Stimulated activated CD8-positive, alpha-beta memory T cell treated with anti-CD3 and anti-CD28 coated beads, Interleukin-7, amount 100 ng/mL, for 48 hours (primary cell): ENCODE data around the gene GSTM5.
"Not testable (repeated sequence)": the region's sequence is repeated elsewhere in the genome, so short reads cannot be mapped to it uniquely, and the experiment has no call there.

Experiments used
- DNase-seq, 2 donors: peaks; one replicate each; pipeline ENCODE4 v3.0.0-alpha.2; 2020; ENCODE audit warnings: low read depth in 1 of 2; ENCODE audit errors: extremely low read depth in 1 of 2

Gene GSTM5

DNA sequence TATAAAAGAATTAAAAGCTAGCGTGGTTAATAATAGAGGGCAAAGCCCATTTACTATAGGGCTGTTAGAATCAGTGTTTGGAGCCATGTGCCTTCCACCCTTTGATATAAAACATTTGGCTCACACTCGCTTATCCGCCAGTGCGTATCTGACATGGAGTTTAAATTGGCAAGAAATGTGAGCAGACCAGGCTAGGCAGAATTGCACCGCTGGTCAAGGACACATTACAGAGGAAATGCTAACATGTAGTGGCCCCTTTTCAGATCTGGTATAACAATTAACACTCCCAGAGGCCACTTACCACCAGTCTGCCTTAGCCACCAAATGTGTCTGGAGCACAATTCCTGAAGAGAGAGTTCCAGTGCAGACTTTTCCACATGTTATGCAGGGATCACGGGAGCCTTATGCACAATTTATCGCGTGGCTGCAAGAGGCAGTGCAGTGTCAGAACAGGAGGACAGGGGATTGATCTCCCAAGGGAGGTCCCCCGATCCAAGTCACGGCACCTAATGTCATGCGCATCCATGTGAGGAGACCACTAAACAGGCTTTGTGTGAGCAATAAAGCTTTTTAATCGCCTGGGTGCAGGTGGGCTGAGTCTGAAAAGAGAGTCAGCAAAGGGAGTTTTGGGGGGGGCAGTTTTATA, 14.8 kb downstream of the GSTM5 start:
- no peak for DNase-seq

GRCh38 chr1:109728870-109729269, 16.8 kb downstream of the GSTM5 start:
- no peak for DNase-seq

DNA sequence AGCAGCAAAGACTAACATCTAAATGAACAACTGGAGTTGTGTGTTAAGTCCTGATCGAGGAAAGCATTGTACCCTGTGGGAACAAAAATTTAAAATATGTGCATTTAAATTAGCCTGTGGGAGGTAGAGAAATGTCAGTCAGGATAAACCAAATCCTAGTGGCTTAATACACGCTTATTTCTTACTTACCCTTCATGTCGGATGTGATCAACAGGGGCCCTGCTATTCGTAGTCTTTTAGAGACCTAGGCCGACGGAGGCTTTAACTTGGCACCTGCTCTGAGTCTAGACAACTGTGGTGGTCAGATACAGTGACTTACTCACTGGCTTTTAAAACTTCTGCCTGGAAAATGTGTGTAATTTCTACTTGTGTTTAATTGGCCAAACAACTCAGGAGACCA, 18.6 kb downstream of the GSTM5 start:
- no peak for DNase-seq

DNA sequence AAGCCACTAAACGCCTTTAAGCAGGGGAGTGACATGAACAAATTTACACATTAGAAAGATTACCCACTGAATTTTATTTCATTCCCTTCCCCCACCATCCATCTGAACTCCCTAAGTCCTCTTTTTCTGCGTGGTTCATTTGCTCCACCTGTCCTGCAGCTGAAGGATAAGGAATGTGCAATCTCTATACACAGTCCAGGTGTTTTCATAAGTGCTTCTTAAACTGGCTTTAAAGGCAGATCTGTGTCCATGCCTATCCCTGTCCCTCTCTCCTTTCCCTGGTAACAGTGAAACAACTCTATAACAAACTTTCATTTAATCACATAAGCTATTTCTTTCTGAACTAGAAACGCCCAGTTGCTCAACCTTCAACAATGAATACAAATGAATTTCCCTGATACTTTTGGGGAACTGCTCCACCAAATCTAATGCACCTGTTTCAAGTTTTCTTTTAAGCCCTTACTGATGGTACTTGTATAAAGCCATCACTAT, 20.4 kb downstream of the GSTM5 start:
- no peak for DNase-seq

- no peak for DNase-seq
Observed at GRCh38 chr1:109733236-109733870, 21.3 kb downstream of the GSTM5 start.

DNA sequence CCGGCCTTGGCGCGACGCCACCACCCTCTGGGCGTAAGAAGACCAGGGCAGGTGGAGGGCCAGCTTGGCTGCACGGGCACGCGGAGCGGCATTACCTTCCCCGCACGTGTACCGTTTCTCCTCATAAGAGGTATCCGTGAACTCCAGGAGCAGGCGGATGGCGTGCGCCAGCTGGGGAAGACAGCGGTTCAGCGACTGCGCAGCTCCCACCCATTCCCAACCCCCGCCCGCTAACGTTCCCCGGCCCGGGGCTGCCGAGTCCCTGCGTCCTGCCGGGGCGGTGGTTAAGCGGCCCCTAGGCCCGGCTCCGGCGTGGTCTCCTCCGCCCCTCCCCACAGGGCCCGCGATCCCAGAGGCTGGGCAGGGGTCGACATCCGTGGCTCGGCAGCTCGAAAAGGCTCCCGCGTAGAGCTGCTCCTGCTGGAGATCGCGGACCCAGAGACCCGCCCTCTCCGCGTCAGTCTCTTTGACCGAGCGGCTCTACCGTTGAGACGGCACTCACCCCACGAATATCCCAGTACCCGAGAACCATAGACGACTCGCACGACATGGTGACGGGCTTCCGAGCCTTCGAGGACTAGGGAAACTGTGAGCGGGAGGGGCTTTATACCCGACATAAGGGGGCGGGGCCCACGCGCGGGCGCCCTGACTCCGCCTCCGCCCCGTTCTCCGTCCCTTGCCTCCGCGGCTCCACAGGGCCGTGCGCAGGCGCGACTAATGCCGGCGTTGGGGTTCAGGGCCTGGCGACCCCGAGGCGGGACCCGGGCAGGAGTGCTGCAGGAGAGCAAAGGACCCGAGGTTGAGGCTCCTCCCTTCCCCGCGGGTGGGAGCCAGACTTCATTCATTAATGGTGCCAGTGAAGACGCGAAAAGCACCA, 27.9 kb downstream of the GSTM5 start:
- peak; percentile 60 to 66 for DNase-seq

DNA sequence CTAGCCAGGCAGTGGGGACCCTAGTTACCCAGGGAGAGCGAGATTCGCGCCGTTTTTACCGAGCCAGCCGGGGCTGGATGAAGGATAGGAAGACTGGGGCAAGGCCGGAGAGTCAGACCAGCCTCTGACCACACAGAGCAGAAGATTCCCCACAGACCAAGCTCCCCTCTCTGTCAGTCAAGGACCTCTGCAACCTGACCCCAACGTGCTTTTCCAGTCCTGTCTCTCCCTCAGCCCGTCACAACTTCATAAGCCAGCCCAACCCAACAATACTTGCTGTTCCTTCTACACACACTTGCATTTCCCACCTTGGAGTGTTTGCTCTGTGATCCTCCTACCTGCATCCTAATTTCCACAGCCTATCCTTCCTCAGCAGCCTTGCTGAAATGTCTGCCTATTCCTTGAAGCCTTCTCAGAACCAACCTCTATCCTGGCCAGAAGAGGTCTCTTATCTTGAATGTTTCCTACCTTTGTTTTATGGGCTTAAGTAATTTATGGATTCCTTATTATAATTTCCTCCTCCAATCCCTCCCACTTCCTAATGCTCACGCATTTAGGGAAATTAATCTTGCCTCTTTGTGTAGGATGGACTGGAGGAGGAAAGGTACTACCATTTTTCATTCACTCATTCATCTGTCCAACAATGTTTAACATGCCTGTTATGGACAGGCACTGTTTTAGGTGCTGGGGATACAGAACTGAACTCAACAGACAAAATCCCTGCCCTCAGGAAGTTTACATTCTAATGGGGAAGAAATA, 28.7 kb downstream of the GSTM5 start, which contains the start of gene GSTM3:
Gene GSTM3 (minus strand): TSS at position 424 of the 759 bp plus-strand sequence. CDS start 751 bp downstream, outside the sequence.
- DNase-seq: no peak

DNA sequence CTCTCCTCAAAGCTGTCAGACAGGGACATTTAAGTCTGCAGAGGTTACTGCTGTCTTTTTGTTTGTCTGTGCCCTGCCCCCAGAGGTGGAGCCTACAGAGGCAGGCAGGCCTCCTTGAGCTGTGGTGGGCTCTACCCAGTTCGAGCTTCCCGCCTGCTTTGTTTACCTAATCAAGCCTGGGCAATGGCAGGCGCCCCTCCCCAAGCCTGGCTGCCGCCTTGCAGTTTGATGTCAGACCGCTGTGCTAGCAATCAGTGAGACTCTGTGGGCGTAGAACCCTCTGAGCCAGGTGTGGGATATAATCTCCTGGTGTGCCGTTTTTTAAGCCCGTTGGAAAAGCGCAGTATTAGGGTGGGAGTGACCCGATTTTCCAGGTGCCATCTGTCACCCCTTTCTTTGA, 36.3 kb downstream of the GSTM5 start:
- not testable (repeated sequence) for DNase-seq

GRCh38 chr1:109749221-109749620, 37.2 kb downstream of the GSTM5 start:
- no peak for DNase-seq

GRCh38 chr1:109750241-109750882, 38.3 kb downstream of the GSTM5 start:
- no peak for DNase-seq

GRCh38 chr1:109750920-109751319, 38.9 kb downstream of the GSTM5 start:
- DNase-seq: no peak

- no peak for DNase-seq
Observed at GRCh38 chr1:109751531-109752260, 39.6 kb downstream of the GSTM5 start.

DNA sequence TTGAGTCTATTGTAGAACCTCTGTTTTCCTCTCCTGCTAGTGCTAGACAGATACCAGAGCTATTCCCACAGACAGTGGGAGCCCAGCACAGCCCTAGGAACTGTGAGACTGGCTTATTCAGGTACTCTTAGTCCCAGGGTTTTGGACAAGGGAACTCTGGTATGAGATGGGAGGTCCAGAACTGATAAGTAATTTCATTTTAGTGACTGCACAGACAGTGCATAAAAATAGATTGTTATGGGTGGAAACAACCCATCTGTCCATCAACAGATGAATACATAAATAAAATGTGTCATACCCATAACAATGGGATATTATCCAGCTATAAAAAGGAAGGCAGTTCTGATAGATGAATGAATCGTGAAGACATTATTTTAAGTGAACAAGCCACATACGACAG, 42.7 kb downstream of the GSTM5 start:
- DNase-seq: no peak

- not testable (repeated sequence) for DNase-seq
Observed at GRCh38 chr1:109756325-109756724, 44.3 kb downstream of the GSTM5 start.

GRCh38 chr1:109756848-109757521, 44.9 kb downstream of the GSTM5 start:
- no peak for DNase-seq

- DNase-seq: no peak
Observed at GRCh38 chr1:109757936-109758786, 46.1 kb downstream of the GSTM5 start.

- DNase-seq: no peak
Observed at GRCh38 chr1:109759513-109760334, 47.7 kb downstream of the GSTM5 start.
